NCI-H2081 treated with DMSO at 0.1 percent for 48 hours (cell line): Measurements from ENCODE around the gene TPPP.
"Not testable (repeated sequence)": the region's sequence is repeated elsewhere in the genome, so short reads cannot be mapped to it uniquely, and the experiment has no call there.

ENCODE experiments used
- DNase-seq: peaks from one replicate; lab custom pipeline; 2025; lab: John Stamatoyannopoulos, UW

Gene TPPP

DNA sequence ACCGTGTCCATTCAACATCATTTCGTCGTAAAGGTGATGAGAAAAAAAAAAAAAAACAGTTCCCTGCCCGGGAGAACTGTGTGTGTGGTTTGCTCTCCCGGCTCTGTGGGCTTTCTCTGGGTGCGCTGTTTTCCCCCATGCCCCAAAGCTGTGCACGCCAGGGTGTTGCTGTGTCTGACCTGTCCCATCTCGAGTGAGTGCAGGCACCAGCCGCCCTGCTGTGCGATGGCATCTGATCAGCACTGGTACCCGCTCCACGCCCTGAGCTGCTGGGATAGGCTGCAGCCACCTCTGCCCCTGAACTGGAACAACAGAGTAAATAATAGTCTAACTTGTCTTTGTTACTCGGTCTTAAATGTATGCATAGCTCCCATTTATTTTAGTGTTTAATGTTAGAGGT, 47.7 kb downstream of the TPPP start:
- DNase-seq, result no peak

DNA sequence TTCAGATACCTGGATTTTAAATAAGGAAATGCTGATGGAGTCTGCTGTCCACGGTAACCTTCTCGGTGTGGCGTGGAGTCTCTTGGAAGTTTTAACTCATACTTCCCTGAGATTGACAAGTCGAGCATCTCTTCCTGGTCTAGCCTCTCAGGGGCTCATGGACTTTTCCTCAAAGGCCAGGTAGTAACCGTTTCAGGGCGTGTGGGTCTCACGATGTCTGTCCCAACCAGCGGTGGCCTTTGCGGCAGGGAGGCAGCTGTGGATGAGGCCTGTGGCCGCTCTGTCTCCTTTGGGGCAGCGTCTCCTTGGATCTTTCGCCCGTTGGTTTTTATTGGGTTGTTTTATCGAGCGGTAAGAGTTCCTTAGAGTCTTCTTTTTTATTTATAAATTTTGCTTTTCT, 48.2 kb downstream of the TPPP start:
- DNase-seq, result no peak

DNA sequence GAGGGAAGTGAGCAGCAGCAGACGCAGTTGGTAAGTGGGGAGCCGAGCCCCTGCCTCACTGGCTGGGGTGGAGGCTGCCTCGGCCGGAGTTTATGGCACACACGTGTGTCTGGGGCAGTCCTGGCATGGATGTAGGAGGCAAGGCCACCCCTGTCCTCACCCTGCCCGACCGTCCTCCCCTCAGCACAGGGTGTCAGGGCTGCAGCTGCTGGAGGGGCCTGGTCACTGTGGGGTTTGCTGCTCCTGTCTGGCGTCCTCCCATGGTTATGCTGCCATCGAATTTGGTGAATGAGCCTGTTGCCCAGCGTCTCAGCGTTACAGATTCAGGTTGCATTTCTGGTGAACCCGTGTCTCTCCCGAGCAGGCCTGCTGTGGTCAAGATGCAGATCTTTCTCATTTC, 48.6 kb downstream of the TPPP start:
- DNase-seq, result no peak

DNA sequence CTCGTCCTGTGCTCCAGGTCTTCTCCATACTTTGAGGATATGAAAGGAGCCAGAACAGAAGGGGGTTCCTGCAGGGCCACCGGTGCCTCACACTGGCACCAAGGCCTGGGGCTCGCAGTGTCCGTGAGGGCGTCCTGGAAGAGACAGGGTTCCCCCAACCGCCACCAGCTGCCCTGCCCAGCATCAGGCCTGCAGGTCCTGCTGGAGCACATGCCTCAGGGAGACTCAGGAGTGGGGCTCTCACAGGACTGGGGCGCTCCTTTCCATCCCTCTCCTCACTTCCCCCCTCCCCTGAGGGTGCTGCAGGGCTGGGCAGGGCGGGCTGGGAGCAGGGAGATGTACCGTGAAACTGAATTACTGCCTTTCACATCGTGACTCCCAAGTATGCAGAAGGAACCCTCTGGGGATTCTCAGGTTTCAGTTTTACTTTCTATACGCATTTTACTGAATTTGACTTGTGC, 49.3 kb downstream of the TPPP start:
- no peak for DNase-seq

DNA sequence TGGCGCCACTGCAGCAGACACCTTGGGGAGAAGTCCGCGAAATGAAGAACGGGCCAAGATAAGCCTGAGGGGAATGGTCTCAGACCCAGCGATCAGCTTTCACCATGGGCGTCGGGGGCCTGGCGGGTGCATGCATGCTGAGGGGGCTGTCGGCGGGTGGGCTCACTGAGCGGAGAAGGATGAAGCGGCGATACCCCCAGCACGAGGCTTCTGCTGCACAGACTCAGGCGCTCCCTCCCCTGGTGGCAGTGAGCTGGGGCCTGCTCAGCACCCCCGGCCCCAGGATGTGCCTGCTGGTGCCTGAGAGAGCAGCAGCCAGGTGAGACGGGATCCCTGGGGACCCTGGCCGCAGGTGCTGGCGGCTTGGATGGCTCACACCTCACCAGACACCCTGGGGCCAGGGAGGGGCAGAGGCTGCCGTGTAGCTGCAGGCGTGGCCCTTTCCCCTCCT, 49.8 kb downstream of the TPPP start:
- no peak for DNase-seq

DNA sequence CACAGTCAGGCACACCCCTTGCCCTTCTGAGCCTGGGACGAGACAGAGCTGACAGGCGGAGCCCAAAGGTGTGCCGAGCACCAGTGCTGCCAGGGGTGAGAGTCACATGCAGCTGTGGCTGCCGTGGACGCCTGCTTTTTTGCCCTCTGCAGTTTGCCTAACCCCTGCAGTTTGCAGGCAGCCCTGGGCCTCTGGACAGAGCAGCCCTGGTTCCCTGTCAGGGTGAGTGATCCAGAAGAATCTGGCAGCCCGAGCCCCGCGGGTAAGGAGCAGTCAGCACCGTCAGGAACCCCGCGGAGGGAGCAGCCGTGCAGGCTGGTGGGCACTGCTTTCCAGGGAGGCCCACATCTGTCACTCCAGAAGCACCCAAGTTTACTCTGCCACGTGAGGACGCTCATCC, 50.7 kb downstream of the TPPP start:
- no peak for DNase-seq

DNA sequence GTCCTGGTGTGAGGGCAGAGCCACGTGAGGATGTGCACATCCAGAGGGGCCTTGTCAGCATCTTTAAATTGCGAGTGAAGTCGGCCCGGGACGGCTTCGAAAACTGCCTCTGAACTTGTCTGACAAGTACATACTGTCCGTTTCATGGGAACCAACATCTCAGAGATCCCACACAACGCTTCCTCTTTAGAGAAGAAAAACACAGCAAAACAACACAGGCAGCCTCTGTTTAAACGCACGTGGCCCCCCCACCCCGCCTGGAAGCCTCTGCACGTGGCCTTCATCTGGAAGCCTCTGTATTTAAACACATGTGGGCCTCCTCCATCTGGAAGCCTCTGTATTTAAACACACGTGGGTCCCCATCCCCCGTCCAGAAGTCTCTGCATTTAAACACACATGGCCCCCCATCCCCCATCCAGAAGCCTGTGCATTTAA, 51.8 kb downstream of the TPPP start:
- no peak for DNase-seq

DNA sequence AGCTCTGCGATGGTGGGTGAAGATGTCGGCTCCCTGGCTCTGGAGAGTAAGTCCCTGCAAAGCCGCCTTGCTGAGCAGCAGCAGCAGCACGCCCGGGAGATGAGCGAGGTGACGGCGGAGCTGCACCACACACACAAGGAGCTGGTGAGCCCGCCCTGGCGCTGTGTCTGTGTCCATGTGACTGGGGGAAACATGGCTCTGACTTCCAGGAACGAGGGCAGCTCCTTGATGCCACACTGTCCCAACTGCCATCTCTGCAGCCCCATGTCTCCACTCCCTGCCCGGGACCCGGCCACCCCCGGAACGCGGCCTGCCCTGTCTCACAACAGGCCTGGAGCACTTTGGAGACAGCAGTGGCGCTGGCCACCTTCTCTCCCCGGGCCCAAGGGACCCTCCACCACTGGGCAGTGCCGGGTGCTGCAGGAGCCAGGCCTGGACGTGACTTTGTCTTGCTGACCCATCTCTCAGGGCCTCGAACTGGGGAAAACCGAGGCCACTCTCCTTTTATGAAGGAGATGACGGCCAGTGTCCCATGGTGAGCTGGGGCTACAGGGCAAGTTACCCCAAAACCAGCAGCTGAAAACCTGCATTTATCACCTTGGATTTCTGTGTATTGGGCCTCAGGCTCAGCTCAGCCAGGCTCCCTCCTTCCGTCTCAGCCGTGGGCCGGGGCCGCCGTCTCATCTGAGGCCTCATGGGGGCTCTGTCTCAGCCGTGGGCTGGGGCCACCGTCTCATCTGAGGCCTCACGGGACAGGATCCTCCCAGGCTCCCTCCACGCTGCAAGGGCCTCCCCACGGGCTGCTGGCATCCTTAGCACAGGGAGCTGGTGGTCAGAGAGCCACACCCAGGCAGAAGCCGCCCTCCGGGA, 52.5 kb downstream of the TPPP start:
- no peak for DNase-seq

DNA sequence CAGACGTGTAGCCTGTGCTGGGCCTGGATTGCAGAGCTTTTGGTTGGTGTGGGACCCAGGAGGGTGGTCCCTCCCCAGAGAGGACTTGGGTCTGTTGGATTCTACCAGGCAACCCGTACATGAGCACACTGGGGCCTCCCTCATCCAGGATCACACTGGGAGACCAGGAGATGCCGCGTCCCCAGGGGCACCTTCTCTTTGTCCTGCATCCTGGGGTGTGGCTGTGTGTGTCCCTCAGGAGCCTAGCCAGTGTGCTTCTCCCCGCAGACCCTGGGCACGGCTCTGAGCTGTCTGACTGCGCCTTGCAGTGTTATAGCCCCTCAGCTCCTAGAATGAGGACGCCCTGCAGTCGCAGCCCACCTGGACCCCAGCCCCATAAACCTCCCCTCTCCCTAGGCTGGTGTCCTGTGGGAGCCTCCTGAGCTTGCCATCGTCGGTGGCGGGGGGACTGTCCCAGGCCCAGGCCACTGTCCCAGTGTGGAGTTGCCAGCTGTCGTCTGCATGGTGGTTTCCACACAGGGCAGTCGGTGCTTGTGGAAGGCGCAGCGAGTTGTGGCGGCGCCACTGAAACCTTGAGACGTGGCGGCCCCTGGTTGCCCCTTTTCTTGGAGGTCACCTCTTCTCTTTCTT, 53.5 kb downstream of the TPPP start:
- DNase-seq, result no peak

DNA sequence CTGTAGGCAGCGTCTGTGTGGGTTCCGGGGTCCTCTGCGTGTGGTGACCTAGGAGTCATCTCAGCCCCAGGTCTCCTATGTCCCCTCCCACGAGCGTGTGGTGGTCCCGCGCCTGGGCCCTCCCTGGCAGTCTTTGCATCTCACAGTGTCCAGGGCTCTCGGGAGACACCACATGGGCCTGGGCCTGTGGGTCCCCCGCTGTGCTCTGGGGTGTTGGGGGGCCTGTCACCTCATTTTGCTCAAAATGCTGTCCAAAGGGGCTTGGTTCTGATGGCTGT, 54.0 kb downstream of the TPPP start:
- no peak for DNase-seq

DNA sequence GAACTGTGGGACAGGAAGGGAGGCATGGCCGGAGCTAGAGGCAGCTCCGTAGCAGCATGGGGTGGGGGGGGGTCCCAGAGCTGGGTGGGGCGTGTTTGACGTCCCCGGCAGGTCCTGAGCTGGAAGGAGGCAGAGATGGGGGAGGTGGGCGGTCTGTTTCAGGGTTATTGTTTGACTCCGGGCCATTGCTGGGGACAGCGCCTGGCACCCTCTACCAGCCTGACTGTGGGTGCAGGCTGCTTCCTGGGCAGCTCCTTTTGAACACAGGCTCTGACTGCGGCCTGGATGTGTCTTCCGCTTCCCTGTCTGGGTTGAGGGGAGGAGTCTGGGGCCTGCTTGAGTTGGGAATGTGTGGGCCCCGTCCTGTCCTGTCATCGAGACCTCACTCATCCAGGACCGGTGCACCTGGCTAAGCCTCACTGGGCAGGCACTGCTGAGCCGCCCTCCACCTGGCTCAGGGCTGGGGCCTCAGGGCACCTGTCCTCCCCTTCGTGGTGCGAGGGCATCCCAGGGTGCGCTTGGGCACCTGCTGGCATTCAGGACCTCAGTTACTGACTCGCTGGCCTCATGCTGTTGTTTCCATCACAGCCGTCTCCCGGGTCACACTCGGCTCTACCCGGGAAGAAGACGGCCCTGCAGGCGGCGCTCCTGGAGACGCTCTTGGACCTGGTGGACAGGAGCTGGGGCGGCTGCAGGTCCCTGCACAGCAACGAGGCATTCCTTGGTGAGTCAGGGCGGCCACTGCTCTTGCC, 54.5 kb downstream of the TPPP start:
- DNase-seq, result no peak

DNA sequence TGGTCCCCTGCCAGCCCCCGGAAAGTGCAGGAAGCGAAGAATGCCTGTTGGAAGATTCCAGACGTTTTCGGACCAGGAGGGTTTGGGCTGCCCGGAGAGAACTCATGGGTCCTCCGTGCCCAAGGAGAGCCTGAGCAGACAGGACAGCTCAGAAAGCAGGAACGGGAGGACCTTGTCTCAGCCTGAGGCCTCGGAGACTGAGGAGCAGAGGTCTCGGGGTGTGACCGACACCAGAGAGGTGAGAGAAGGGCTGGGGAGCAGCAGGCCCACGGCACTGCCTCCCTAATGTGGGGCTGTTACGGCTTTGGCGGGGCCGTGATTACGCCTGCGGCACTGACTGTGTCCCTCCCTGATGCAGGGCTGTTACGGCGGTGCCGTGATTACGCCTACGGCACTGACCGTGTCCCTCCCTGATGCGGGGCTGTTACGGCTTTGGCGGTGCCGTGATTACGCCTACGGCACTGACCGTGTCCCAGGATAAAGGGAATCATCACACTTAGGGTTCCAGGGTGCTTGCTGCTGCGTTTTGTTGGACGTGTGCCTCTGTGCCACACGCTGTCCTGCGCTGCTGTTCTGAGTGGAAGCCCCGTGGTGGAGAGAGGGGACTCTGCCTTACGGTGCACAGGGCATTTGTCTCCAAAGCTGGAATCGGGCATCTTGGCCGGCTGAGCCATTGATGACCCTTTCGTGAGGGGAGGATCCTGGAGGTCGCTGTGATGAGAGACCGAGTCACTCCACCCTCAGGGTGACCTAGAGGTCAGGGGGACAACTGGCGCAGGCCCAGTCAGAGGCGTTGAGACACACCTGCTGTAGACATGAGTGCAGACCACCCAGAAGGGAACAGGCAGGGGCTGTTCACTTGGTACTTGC, 55.3 kb downstream of the TPPP start:
- no peak for DNase-seq

DNA sequence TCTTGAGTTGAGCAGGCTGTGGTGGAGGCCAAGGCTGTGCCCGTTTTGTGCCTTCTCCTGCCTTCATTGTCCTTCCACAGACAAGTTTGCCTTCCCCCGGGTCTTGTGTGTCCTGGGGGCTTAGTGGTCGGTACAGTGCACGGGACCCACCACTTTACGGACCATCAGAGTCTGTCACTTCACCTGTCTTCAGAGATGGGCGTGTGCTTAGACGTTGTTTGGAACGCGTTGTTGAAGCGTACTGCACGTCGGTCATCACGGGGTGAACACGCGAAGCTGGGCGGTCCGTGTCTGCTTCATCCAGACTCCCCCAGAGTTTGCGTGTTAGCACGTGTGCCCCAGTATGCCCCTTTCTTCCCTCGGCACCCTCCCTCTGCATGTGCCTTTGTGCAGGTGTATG, 56.2 kb downstream of the TPPP start:
- DNase-seq, result no peak

DNA sequence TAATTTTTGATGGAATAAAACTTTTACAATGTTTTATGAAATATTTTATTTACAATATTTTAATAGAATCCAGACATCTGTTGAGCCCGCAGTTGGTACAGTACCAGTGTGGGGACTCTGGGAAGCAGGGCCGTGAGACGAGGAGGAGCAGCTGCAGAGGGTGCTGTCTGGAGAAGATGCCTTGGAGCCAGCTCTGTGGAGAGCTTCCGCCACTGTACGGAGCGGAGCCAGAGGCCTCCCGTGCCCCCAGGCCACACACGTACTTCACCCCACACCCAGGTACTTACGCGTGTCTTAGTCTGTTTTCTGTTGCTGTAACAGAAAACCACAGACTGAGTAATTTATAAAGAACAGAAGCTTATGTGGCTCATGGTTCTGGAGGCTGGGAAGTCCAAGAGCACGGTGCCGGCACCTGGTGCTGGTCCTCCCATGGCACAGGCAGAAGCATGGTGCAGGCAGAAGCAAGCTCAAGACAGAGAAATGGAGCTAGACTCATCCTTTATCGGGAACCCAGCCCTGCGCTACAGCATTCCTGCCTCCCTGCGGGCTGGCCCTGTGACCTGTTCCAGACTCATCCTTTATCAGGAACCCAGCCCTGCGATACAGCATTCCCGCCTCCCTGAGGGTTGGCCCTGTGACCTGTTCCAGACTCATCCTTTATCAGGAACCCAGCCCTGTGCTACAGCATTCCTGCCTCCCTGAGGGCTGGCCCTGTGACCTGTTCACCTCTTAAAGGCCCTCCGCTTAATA, 57.7 kb downstream of the TPPP start:
- DNase-seq, result no peak

DNA sequence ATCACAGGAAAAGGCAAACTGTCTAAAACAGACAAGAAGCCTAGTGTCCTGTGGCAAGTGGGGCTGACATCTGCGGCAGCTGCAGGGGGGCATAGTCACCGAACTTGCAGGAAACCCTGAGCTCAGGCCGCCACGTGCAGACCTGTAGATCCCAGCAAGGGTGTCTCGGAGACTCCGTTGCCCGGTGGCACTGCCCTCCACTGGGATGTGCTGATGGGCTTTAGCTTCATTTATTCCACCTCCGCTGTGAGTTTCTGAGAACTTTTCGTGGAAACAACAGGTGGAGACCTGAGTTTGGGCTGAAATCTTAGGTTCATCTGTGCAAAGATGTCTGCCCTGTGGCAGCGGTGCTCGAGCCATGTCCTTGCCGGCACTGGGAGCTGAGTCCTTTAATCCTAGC, 59.0 kb downstream of the TPPP start:
- DNase-seq, result no peak

DNA sequence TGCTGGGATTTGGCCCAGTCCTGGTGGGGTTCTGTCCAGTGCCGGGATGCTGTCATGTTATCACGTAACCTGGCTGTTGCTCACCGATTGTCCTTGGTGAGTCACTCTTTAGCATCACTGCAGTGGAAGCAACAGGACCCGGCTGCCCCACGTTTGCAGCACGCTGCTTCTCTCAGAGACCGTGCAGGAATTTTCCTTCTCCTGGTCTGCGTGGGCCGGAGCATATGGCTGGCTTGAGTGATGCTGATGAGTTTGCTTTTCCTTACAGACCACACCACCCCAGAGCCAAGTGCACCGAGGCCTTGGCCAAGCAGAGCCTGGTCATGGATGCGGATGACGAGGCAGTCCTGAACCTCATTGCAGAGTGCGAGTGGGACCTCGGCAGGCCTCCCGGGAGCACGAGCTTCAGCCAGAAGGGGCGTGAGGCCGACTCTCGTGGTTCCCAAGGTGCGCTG, 59.6 kb downstream of the TPPP start:
- no peak for DNase-seq

DNA sequence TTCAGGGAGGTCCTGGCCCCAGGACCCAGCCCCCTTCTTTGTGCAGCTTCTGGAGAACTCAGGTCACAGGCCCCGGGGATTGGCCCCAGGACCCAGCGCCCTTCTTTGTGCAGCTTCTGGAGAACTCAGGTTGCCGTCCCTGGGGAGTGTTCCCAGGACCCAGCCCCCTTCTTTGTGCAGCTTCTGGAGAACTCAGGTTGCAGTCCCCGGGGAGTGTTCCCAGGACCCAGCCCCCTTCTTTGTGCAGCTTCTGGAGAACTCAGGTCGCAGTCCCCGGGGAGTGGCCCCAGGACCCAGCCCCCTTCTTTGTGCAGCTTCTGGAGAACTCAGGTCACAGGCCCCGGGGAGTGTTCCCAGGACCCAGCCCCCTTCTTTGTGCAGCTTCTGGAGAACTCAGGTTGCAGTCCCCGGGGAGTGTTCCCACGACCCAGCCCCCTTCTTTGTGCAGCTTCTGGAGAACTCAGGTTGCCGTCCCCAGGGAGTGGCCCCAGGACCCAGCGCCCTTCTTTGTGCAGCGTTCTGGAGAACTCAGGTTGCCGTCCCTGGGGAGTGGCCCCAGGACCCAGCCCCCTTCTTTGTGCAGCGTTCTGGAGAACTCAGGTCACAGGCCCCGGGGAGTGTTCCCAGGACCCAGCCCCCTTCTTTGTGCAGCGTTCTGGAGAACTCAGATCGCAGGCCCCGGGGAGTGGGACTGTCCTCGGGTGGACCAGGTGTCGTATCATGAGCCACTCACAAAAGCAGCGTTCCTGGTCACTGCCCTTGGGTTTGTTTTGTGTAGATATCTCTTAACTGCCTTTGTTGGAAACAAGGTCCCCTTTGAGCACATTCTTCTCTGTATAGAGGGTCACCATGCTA, 64.6 kb downstream of the TPPP start:
- DNase-seq, result not testable (repeated sequence)

DNA sequence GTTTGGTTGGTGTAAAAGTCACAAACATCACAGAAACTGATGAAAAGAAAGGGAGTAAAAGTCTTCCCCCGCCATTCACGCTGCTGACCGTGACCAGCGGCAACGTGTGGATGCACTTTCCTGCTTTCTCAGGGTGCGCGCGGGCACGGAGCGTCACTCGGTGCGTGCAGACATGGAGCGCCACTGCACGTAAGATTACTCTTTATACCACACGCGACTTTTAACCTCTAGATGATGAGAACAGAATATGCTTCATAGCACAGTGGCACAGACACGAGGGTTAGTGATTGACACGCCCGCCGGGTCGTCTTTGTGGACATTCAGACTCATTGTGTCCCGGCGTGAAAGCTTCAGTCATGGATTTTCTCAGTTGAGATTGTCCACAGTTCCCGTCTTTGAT, 65.3 kb downstream of the TPPP start:
- DNase-seq, result no peak

DNA sequence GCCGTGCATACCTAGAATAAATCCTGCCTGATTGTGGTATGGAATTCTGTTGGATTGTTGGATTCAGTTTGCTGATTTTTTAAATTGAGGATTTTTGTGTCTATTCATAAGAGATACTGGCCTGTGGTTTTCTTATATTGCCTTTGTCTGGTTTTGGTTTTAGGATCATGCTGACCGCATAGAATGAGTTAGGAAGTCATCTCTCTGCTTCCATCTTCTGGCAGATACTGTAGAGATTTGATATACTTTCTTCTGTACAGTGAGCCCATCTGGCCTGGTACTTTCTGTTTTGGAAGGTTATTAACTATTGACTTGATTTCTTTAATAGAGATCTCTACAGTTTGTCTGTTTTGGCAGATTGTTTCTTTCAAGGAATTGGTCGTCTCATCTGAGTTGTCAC, 66.3 kb downstream of the TPPP start:
- no peak for DNase-seq

DNA sequence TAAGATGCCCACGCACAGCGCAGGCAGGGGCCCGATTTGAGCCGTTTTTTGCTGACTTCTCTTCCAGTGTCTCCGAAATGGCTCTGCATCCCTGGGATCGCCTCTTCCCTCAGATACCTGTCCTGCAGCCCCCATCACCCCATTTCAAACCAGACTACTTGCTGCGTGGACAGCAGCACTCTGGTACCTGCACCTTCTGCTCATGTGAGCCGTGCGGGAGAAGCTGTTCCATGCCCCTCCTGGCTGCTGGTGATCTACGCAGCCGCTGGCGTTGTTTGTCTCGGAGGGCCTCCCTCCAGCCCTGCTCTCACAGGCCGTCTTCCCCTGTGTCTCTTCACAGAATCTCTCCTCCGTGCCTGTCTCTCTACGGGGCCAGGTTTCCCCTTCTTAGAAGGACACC, 67.6 kb downstream of the TPPP start:
- no peak for DNase-seq

DNA sequence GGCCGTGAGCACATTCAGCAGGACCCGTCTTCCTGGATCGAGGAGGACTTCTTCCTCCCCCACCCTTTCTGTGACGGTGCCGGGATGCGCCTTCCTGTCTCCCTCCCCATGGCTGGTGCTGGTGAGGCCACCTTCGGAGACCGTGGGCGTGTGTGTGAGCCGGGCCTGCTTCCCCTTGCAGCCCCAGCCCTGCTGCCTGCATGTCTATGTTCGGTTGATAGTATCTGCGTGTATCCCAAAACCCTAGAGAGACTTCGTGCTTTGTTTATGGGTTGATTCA, 68.3 kb downstream of the TPPP start:
- no peak for DNase-seq
